ENCODE data around the gene LRRC3.

GRCh38 chr21:44500111-44500510 is 44.8 kb downstream of the LRRC3 start:
- TF ChIP-seq CTCF (IDR thresholded peaks at IDR 0.05) = no peak
- no peak for TF ChIP-seq POLR2A (IDR thresholded peaks at IDR 0.05)
- TF ChIP-seq POLR2AphosphoS5 (IDR thresholded peaks at IDR 0.05) = no peak

Data from prostate gland (tissue), 2 donors.